GM12878 (cell line): ENCODE measurements around the gene INPP4B. TPM values are rescaled to one million over a fixed set of nuclear protein-coding genes. Genes with fewer than 3 reads are reported as not detected.

Source experiments
- ATAC-seq: fragments of 200-7000 bp; cut with Tn5 transposase; 3 replicates; pipeline ENCODE4 v1.9.1; 2020; ENCODE audit warnings: mild to moderate bottlenecking, moderate library complexity
- BruUV-seq: library from RNA; stranded (reverse); fragments of 400-500 nt; replicated peaks from 2 replicates; lab custom pipeline; 2021; lab: Mats Ljungman, UMichigan
- CTCF ChIA-PET: fragments of 300-600 bp; sonication (Branson Sonifier 250); formaldehyde crosslinking; extraction: SDS; loops from one replicate; lab custom pipeline; 2021; ENCODE audit warnings: inconsistent platforms; lab: Yijun Ruan, JAX
- POLR2A ChIA-PET: fragments of 350-600 bp; formaldehyde crosslinking; extraction: SDS; loops from one replicate; lab custom pipeline; 2021; ENCODE audit warnings: inconsistent platforms; lab: Charles Lee
- RAD21 ChIA-PET: fragments of 300-600 bp; sonication (Branson Sonifier 250); formaldehyde crosslinking; loops from one replicate; lab custom pipeline; 2023; ENCODE audit warnings: antibody characterized with exemption; ENCODE audit not compliant: unreplicated experiment; lab: Charles Lee
- SMC1A ChIA-PET: fragments of 300-600 bp; sonication (Branson Sonifier 250); formaldehyde crosslinking; loops from one replicate; lab custom pipeline; 2023; ENCODE audit not compliant: unreplicated experiment, uncharacterized antibody; lab: Charles Lee
- DNase-seq: peaks from one replicate; pipeline ENCODE4 v3.0.0-alpha.2; 2011; ENCODE audit warnings: low read depth, low spot score
- FAIRE-seq: peaks from 3 replicates; lab custom pipeline; 2011; peaks lifted over from hg19 to GRCh38; lab: Jason Lieb, UNC
- H2AFZ ChIP-seq: 2 replicates; pipeline ENCODE4 v1.6.0; 2011; ENCODE audit warnings: low read depth, low read length, control low read depth; ENCODE audit not compliant: control insufficient read depth
- H3K27ac ChIP-seq: 2 replicates; pipeline ENCODE4 v1.5.1; 2011; ENCODE audit warnings: control low read depth; ENCODE audit not compliant: control insufficient read depth, insufficient read depth
- H3K27me3 ChIP-seq, 2 experiments: replicated peaks in 1 of 2; 2 replicates each; pipeline versions ENCODE4 v1.6.0 to v1.6.1; 2011; ENCODE audit warnings: low read length in 1 of 2; ENCODE audit not compliant: control insufficient read depth in 2 of 2, insufficient read depth in 2 of 2
- H3K36me3 ChIP-seq, 2 experiments: 2 replicates each; pipeline ENCODE4 v1.5.1; 2011; ENCODE audit warnings: low read length in 1 of 2; ENCODE audit not compliant: control insufficient read depth in 2 of 2, insufficient read depth in 2 of 2
- H3K4me1 ChIP-seq: 2 replicates; pipeline ENCODE4 v1.6.1; 2011; ENCODE audit warnings: mild to moderate bottlenecking, low read length, moderate library complexity, mixed read lengths; ENCODE audit not compliant: control insufficient read depth, insufficient read depth
- H3K4me2 ChIP-seq: 2 replicates; pipeline ENCODE4 v1.6.0; 2011; ENCODE audit warnings: control low read depth; ENCODE audit not compliant: control insufficient read depth, insufficient read depth
- H3K4me3 ChIP-seq: fragments of 200-600 bp; sonication (generic); 2 replicates; pipeline ENCODE4 v1.5.1; 2016
- H3K79me2 ChIP-seq: 2 replicates; pipeline ENCODE4 v1.6.0; 2011; ENCODE audit warnings: low read length; ENCODE audit not compliant: control insufficient read depth, insufficient read depth
- H3K9ac ChIP-seq: 2 replicates; pipeline ENCODE4 v1.8.0; 2011; ENCODE audit warnings: low read length, control low read depth, mixed read lengths; ENCODE audit not compliant: control insufficient read depth, insufficient read depth
- H3K9me3 ChIP-seq: replicated peaks from 3 replicates; pipeline ENCODE4 v1.5.1; 2011; ENCODE audit warnings: mild to moderate bottlenecking, low read length; ENCODE audit not compliant: control insufficient read depth, insufficient read depth
- H4K20me1 ChIP-seq: 2 replicates; pipeline ENCODE4 v1.6.0; 2011; ENCODE audit not compliant: control insufficient read depth, insufficient read depth
- CBX3 ChIP-seq: fragments of 200-600 bp; sonication (generic); IDR thresholded peaks from 2 replicates; pipeline ENCODE4 v1.6.1; 2016; ENCODE audit warnings: low read depth, borderline replicate concordance
- CBX5 ChIP-seq: sonication (generic); IDR thresholded peaks from 2 replicates; pipeline ENCODE4 v1.6.1; 2016; ENCODE audit warnings: low read depth, moderate library complexity, mild to moderate bottlenecking, inconsistent platforms
- IKZF1 ChIP-seq: fragments of 450-650 bp; conservative IDR thresholded peaks from 2 replicates; pipeline ENCODE4 v1.6.1; 2017; ENCODE audit warnings: antibody characterized with exemption, mild to moderate bottlenecking
- IKZF2 ChIP-seq, 2 experiments: fragments of 450-650 bp; IDR thresholded peaks; 2 replicates each; pipeline ENCODE4 v1.6.1; 2017; ENCODE audit warnings: mild to moderate bottlenecking in 2 of 2, moderate library complexity in 2 of 2
- MXI1 ChIP-seq: fragments of 150-350 bp; IDR thresholded peaks from 2 replicates; pipeline ENCODE4 v1.6.1; 2011; ENCODE audit warnings: low read depth, mild to moderate bottlenecking, inconsistent platforms, low read length, improper control_type of control experiment
- RBBP5 ChIP-seq: fragments of 200-600 bp; sonication (generic); conservative IDR thresholded peaks from 2 replicates; pipeline ENCODE4 v1.6.1; 2016
- RELB ChIP-seq: fragments of 450-650 bp; IDR thresholded peaks from 2 replicates; pipeline ENCODE4 v1.6.1; 2017; ENCODE audit warnings: low read depth, mild to moderate bottlenecking, moderate library complexity
- ZNF592 ChIP-seq: fragments of 450-650 bp; IDR thresholded peaks from 2 replicates; pipeline ENCODE4 v1.6.1; 2017; ENCODE audit warnings: mild to moderate bottlenecking, moderate library complexity
- WGBS: methylation state at CpG from one replicate; pipeline ENCODE4 v1.1.6; 2016; ENCODE audit warnings: low lambda C conversion rate; ENCODE audit not compliant: insufficient replicate concordance, insufficient coverage; ENCODE audit errors: missing lambda C conversion rate; 5-methylcytosine and 5-hydroxymethylcytosine counted together
- in situ Hi-C: fragments of 300-500 bp; cut with MboI; formaldehyde crosslinking; loops from 9 replicates; pipeline ENCODE4 v1.14.3; 2018; ENCODE audit warnings: mixed read lengths
- intact Hi-C: fragments of 100-400 bp; cut with micrococcal nuclease; formaldehyde crosslinking; loops from one replicate; pipeline ENCODE4 v1.14.2; 2022; ENCODE audit not compliant: unreplicated experiment
- polyA plus RNA-seq, 11 experiments: library from polyadenylated mRNA; depleted of rRNA in 4 of 11; unstranded in 6 of 11; stranded (reverse) in 5 of 11; fragments of >200 nt; fragmentation: Nextera tagmentation in 4 of 11; fragmentation: Illumina TruSeq in 1 of 11; extraction: Ambion mirVana in 4 of 11; extraction: Trizol in 1 of 11; gene quantifications; 1 replicate in 1 of 11; 2 replicates in 10 of 11; pipeline versions ENCODE4 v1.2.1 to v1.2.3, GENCODE V29; 2011 to 2016; ENCODE audit warnings: inconsistent platforms in 2 of 11, missing spikeins in 2 of 11, low read depth in 1 of 11
- total RNA-seq, 4 experiments: library from RNA; depleted of rRNA in 3 of 4; stranded (reverse); fragments of >200 nt in 3 of 4; fragmentation: Illumina TruSeq in 1 of 4; extraction: Trizol in 1 of 4; gene quantifications; 2 replicates each; pipeline versions ENCODE4 v1.2.1 to v1.2.3, GENCODE V29; 2013 to 2021

INPP4B gene
- total and polyA plus RNA-seq, 10 of the 15 experiments (the other 5 are each of a cell fraction or from before 2014, with no cell fraction given) = 0.53 to 11.2 (median 0.95) TPM

- no peak overlapping the region for H3K27ac ChIP-seq
- POLR2A ChIA-PET = no interaction called here
Observed at GRCh38 chr4:142285222-142285583, 560.9 kb downstream of the INPP4B start.

GRCh38 chr4:142284402-142285221, 561.5 kb downstream of the INPP4B start:
- POLR2A ChIA-PET = no interaction called here
- intact Hi-C loops = loop anchor here (5.0 kb wide), 2 partner anchors 438 to 558 kb away; no protein-coding TSS in a partner anchor

More at GRCh38 chr4:142285222-142285583, 560.9 kb downstream of the INPP4B start:
- no TSS peak for BruUV-seq
- H3K4me2 ChIP-seq = no peak overlapping the region
- no peak overlapping the region for H3K9ac ChIP-seq
- no peaks in the 10 kb centered on the region for H3K79me2 ChIP-seq
- no peak for TF ChIP-seq RBBP5
- TF ChIP-seq CBX5 = no peak
- TF ChIP-seq MXI1 = no peak
- DNase-seq (no peak), FAIRE-seq (no peak), ATAC-seq (no peak; the same call in 1 of the 3 replicates)
- H3K27me3 ChIP-seq = no peaks in the 10 kb centered on the region
- RAD21 ChIA-PET = interaction anchor here (1.3 to 6.6 kb wide), 3 partner anchors 66 to 283 kb away, joined by 4 to 31 read pairs (median 18); no protein-coding TSS in a partner anchor
- no peak overlapping the region for H3K4me3 ChIP-seq
- in situ Hi-C loops (no loop called here), intact Hi-C loops (no loop called here)
- H3K9me3 ChIP-seq = no peaks in the 10 kb centered on the region
- H3K4me1 ChIP-seq = no peaks in the 10 kb centered on the region
- CTCF ChIA-PET = interaction anchor here (1.2 to 5.2 kb wide), 3 partner anchors 22 to 108 kb away, joined by 3 to 60 read pairs (median 7); no protein-coding TSS in a partner anchor
- no peaks in the 10 kb centered on the region for H4K20me1 ChIP-seq
- H3K36me3 ChIP-seq = no peaks in the 10 kb centered on the region
- no peak overlapping the region for H2AFZ ChIP-seq
- SMC1A ChIA-PET = interaction anchor here (1.2 to 7.3 kb wide), 6 partner anchors 9 to 256 kb away, joined by 3 to 41 read pairs (median 4); no protein-coding TSS in a partner anchor

More at GRCh38 chr4:142284402-142285221, 561.5 kb downstream of the INPP4B start:
- FAIRE-seq (no peak), DNase-seq (no peak), ATAC-seq (peak; percentile 49)
- TF ChIP-seq RELB (0 out of 2 replicates have a peak, but pooled peaks have one; percentile 34), ZNF592 (no peak), IKZF2 (IDR thresholded peaks at IDR 0.05) (peak; percentile 55; a peak in 2 of 4 replicates), CBX3 (no peak), IKZF1 (peak; percentile 37)
- CTCF ChIA-PET = interaction anchor here (0.7 to 6.3 kb wide), 14 partner anchors 10 to 440 kb away, joined by 3 to 60 read pairs (median 5); no protein-coding TSS in a partner anchor
- Histone ChIP-seq H2AFZ (no peak overlapping the region), H3K9ac (no peak overlapping the region), H3K36me3 (no peaks in the 10 kb centered on the region), H3K27me3 (no peaks in the 10 kb centered on the region), H3K4me1 (no peaks in the 10 kb centered on the region), H3K79me2 (no peaks in the 10 kb centered on the region), H3K4me3 (no peak overlapping the region), H3K27ac (no peak overlapping the region), H4K20me1 (no peaks in the 10 kb centered on the region), H3K9me3 (no peaks in the 10 kb centered on the region), H3K4me2 (no peak overlapping the region)
- WGBS = 40% methylated on average over 9 of the region's 9 CpGs
- in situ Hi-C loops = no loop called here
- RAD21 ChIA-PET = interaction anchor here (1.3 to 6.6 kb wide), 6 partner anchors 63 to 283 kb away, joined by 3 to 31 read pairs (median 6); no protein-coding TSS in a partner anchor
- no TSS peak for BruUV-seq
- SMC1A ChIA-PET = interaction anchor here (0.8 to 7.3 kb wide), 12 partner anchors 9 to 282 kb away, joined by 3 to 41 read pairs (median 4); no protein-coding TSS in a partner anchor
